GM10847 (cell line): Measurements from ENCODE around the gene RANBP1.

ENCODE experiments used
- POLR2A ChIP-seq: IDR thresholded peaks from 2 replicates; pipeline ENCODE4 v1.6.1; 2011; ENCODE audit not compliant: insufficient read length; ENCODE audit errors: extremely low read depth

Gene RANBP1

GRCh38 chr22:20131859-20132685 is 16.2 kb downstream of the RANBP1 start:
- TF ChIP-seq POLR2A, result no peak

GRCh38 chr22:20132686-20133246 is 16.9 kb downstream of the RANBP1 start:
- TF ChIP-seq POLR2A, result no peak

DNA sequence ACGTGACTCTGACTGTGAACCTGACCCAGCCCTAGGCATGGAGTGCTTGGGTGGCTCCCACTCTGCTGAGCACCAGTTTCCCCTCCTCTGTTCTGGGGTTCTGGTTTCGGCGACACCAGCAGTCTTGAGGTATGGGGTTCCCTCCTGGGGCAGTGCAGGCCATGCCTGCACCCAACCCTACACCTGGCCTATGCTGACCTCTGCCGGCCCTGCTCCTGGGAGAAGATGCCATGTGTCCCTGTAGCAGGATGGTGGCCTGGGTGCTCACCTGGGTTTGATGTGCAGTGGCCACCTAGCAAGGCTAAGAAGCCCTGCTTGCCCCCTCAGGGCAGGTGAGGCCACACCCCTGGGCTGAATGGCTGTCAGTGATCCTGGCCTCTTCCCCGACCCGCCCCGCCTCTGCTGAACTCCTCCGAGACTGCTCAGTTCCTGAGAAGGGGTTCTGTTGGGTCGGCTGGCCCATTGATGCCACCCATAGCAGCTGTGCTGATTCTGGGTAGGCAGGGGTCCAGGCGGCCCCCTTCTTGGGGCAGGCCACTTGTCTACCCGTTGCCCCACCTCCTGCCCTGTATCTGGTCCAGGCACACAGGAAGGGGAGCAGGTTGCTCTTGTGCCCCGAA is 18.1 kb downstream of the RANBP1 start:
- no peak for TF ChIP-seq POLR2A

DNA sequence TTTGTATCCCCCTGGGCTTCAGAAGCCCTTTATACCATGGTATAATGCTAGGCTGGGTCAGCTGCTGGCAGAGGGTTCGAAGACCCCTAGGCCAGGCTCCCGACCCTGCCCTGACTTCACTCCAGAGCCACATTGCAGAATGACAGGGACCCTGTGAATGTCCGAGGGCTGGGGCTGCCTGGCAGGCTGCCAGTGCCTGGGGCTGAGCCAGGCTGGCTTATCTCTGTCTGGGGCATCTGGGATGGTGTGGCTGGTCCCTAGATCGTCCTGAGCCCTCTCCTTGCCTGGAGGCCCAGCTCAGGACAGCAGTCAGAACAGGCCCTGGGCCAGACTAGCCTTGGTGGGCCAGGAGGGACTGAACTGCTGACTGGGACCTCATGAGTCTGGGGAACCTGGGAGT is 19.4 kb downstream of the RANBP1 start:
- TF ChIP-seq POLR2A, result no peak

- TF ChIP-seq POLR2A, result no peak
Measured at GRCh38 chr22:20135806-20136602, 20.1 kb downstream of the RANBP1 start.

GRCh38 chr22:20136603-20136873 is 20.6 kb downstream of the RANBP1 start:
- no peak for TF ChIP-seq POLR2A

DNA sequence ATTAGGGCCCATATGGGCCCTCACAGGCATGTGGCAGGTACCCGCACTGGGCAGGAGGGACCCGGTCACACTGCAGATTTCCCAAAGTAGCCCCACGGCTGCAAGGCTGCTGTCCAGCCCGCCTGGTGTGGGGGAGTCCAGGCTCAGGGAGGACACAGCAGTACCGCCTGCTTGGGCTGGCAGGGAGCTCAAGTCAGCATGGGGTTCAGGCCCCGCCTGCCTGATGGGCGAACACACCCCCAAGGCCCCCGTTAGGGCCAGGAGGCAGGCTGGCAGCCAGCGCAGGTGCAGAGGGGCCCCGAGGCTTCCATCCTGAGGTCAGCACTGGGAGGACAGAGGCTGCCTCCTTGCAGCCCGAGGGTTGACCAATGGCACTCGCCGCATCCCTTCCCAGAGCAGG is 21.2 kb downstream of the RANBP1 start:
- TF ChIP-seq POLR2A, result no peak

DNA sequence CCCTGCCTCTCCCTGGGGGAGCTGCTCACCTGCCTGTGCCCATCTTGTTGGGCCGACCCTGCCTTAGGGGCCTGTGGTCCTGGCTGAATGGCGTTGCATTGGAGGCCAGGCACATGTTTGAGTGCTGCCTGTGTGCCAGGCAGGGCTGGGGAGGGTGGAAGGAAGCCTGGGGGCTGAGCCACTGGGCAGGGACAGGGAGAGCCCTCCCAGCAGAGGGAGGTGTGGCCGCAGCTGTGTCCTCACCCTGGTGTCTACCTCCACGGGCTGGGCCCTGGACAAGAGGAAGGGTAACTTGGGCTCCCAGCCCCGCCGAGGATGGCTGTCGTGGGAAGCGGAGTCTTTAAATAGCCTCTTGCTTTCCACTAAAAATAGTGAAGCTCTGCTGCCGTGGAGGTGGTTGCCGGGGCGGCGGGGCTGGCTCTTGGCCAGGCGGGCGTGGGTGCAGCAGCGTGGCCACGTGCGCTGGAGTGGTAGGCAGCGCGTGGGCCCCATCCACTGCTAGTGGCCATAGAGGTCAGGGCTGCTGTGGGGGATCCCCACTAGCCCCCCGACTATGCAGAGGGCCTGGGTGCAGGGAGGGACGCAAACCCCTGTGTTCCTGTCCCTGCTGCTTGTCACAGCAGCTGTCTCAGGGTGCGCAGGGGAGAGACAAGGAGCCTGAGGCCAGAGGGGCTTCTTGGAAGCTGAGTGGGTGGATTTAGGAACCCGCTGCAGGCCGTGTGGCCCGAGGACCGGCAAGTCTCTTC is 21.9 kb downstream of the RANBP1 start:
- no peak for TF ChIP-seq POLR2A

DNA sequence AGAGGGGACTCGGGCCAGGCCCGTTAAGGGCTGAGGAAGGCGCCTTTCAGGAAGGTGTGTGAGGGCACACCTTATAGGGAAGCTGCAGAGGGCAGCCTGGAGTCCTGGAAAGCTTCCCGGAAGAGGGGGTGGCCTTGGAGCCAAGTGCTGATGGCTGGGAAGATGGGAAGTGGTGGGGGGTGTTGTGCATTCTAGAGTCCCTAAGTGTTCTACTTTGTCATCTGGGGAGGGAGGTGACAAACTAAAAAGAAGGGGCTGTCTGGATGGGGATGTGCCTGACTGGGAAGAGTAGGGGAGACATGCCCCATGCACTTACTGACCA is 22.5 kb downstream of the RANBP1 start:
- TF ChIP-seq POLR2A, result no peak

- no peak for TF ChIP-seq POLR2A
Measured at GRCh38 chr22:20138868-20139267, 23.0 kb downstream of the RANBP1 start.

- TF ChIP-seq POLR2A, result no peak
Measured at GRCh38 chr22:20139391-20140106, 23.6 kb downstream of the RANBP1 start.

DNA sequence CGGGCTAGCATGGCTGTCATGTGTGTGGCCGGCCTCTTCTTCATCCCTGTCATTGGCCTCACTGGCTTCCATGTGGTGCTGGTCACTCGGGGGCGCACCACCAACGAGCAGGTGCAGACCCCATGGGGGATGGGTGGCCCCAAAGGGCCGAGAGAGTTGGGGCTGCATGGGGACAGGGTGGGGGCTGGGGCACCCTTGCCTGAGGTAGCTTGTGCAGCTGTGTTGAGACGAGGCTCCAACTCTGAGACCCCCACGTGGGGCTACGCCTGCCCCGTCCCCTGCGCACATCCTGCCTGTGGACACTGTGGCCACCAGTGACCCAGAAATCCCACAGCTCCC is 24.2 kb downstream of the RANBP1 start:
- TF ChIP-seq POLR2A, result no peak

DNA sequence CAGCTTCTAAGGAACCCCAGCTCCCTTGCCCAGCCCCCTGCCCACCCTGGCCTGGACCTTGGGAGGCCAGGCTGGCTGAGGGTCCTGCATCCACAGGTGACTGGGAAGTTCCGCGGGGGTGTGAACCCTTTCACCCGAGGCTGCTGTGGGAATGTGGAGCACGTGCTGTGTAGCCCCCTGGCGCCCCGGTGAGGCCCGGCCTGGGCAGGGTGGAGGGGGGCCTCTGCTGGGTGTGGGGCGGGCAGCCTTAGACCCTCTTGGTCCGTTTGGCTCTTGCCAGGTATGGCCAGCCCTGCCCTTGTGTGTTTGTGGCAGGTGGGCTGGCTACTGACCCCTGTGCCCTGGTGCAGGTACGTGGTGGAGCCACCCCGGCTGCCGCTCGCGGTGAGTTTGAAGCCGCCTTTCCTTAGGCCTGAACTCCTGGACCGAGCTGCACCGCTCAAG is 24.6 kb downstream of the RANBP1 start:
- TF ChIP-seq POLR2A, result no peak

DNA sequence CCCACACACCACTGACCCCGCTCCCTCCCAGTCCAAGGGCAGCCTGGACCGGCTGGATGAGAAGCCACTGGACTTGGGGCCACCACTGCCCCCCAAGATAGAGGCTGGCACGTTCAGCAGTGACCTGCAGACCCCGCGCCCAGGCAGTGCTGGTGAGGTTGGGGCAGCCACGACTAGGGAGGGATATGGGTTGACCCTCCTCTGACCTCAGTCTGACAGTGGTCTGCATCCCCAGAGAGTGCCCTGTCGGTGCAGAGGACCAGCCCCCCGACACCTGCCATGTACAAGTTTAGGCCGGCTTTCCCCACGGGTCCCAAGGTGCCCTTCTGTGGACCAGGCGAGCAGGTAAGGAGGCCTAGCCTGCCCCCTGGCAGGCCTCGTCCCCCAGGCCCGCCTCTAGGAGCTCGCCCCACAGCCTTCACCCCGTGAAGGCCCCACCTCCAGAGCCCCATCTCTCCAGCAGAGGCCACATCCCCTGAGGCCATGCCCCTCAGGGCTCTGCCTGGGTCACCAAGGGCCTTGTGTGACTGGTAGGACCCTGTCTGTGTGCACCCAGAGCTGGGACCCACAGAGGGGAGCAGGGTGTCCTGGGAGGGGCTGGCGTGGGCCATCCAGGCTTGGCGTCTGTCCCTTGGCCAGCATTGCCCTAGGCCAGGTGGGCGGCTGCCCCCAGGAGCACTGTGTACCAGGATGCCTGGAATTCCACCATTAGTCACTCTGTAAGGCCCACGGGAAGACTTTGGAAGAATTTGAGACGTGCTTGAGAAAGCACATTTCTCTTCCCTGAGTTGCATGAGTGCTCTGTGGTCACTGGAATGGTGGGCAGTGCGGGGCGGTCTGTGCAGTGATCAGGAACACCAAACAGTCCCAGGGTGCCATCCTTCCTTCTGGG is 25.5 kb downstream of the RANBP1 start:
- TF ChIP-seq POLR2A, result no peak
